ENCODE results near the gene GALNT5.

The GALNT5 gene

GRCh38 chr2:157292853-157293252, 35.3 kb downstream of the GALNT5 start:
- DNase-seq: no peak

- DNase-seq: no peak
These were observed 39.0 kb downstream of the GALNT5 start for GRCh38 chr2:157296490-157296889.

- DNase-seq: no peak
These were observed 39.5 kb downstream of the GALNT5 start for GRCh38 chr2:157296958-157297357.

GRCh38 chr2:157301307-157301706, 43.8 kb downstream of the GALNT5 start:
- no peak for DNase-seq

GRCh38 chr2:157302492-157303099, 45.1 kb downstream of the GALNT5 start:
- no peak for DNase-seq

GRCh38 chr2:157303612-157304011, 46.1 kb downstream of the GALNT5 start:
- no peak for DNase-seq

DNA sequence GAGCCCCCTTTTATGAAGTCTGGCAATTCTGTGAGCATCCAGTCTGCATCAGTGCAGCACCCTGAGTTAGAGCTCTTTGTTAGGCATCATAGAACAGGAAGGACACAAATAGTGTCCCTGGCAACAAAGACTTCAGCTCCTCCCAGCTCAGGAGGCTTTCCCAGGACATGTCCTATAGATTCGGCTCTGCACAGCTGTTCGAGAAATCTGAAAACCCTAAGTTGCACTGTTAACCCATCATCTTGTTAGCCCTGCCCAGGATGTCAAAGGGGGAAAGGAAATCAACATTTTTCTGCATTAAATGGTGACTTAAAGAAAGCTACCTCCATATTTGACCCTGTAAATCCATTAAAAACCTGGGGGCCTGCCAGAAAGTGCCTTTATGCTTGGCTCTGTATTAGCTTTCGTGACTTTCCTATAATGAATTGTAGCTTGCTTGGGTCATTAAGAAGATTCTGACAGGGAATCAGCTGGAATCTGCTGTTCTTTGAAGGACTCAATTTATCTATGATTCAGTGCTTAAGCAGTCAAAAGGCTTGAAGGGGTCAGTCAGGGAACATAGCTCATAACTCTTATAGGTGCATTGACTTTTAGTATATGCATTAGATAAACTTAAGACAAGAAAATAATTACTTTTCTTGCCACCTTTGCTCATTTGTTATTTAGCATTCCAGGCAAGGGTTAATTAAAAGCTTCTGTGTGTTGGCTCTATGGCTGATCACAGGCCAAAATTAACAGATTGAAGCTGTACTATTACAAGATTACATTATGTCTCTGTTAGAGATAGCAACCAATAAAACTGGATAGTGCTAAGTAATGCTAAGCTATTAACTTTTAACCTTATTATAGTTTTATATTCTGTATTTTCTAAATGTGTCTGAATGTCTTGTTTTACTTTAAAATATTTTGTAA, 47.6 kb downstream of the GALNT5 start:
- no peak for DNase-seq

GRCh38 chr2:157305723-157306110, 48.2 kb downstream of the GALNT5 start:
- no peak for DNase-seq

DNA sequence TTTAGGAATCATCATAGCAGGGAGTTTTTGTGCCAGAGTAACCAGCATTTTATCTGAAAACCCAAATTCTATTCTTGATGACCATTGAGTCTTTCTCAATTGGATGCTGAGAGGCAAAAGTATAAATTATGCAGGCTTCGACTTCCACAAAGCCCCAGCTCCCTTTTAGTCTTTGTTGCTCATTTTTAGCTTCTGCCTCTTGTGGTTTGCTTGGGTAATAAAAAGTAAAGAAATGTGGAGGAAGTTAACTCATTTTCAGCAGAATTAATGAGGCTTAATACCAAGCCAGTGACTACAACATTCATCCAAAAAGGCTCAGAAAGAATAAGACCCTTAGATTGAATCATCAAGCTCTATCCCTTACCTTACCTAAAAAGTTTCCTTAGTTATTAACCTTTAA, 49.5 kb downstream of the GALNT5 start:
- DNase-seq: no peak

- DNase-seq: no peak
These were observed 52.4 kb downstream of the GALNT5 start for GRCh38 chr2:157309878-157310277.

- no peak for DNase-seq
These were observed 54.2 kb downstream of the GALNT5 start for GRCh38 chr2:157311706-157312105.

DNA sequence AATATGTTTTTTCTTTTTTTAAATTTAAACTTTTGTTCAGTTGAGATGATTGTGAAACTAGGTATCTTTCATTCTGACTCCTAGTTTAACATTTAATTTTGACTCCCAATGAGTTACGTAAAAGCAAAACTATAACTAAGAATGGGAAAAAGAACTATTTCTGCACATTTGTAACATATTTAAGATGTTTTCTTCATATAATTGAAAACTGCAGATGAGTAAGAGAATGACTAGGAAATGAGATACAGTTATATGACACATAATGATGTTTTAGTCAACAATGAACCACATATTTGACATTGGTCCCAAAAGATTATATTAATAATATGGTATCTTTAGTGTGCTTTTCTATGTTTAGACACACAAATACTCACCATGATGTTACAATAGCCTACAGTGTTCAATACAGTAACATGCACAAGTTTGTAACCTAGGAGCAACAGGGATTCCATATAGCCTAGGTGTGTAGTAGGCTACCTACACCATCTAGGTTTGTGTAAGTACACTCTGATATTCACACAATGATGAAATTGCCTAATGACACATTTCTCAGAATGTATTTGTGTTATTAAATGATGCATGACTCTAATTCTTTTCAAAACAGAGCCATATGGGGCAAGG, 55.5 kb downstream of the GALNT5 start:
- no peak for DNase-seq

DNA sequence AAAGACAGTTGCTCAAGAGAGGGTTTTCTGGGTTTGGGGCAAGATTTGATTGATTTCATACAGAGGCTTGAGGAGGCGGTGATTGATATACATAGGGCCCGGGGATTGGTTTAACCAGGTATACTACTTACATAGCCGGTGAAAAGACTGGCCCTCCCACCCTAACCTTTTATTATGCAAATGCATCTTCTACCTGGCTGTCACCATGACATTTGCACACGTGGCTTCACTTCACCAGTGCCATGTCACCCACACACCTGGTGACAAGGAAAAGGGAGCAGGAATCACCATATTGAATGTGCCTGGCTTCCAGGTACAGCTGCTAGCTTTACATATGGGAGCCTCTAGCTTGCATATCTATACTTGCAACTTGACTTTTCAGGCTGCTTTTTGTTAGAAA, 58.4 kb downstream of the GALNT5 start:
- no peak for DNase-seq

DNA sequence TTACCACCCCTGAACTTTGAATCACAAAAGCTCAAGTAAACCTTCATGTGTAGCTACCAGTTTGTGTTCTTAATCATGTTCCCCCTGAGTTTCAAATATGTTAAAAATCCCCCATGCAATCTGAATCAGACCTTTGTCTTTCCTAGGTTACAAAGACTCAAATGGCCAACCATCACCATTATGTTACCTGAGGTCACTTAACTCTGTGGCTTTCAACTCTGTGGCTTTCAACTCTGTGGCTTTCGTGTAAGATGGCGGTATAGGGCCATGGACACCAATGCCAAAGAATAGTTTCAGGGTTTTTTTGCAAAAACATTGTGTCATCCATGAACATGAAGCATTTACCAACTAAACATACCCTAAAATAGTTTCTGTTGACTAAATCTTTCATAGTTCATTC, 61.4 kb downstream of the GALNT5 start:
- no peak for DNase-seq

- no peak for DNase-seq
These were observed 62.3 kb downstream of the GALNT5 start for GRCh38 chr2:157319795-157320194.

DNA sequence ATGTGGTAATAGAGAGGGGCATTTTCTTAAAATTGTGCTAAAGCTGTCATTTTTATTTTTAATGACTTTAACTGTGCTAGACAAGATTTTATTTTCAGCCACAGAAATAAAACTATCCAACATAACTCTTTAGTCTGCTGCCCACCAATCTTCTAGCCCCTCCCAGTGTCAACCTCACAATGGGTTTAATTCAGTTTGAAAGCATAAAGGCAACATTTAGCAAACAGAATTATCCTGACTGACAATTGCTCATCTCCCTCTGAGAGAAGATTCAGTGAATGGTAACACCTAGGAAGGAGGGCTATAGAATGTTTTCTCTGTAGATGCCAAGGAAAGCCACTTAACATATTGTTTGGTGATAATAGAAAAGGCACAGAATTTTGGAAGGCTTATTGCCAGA, 62.9 kb downstream of the GALNT5 start:
- no peak for DNase-seq

DNA sequence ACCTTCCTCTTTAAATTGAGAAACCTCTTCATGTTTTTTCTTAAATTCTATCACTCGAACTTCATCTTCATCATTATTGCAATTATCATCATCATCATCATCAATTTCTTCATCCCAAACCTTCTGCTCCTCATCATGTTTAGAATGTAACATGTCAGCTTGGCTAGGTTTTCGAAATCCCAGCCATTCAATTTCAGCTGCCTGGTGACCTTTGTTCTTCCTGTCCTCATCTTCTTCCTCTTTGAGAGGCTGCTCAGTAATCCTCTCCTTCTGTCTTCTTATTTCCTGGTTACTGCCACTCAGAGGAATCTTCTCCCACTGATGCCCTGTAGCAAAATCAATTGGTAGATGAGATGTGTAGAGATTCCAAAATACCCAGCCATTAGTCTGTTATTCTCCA, 64.0 kb downstream of the GALNT5 start:
- no peak for DNase-seq

DNA sequence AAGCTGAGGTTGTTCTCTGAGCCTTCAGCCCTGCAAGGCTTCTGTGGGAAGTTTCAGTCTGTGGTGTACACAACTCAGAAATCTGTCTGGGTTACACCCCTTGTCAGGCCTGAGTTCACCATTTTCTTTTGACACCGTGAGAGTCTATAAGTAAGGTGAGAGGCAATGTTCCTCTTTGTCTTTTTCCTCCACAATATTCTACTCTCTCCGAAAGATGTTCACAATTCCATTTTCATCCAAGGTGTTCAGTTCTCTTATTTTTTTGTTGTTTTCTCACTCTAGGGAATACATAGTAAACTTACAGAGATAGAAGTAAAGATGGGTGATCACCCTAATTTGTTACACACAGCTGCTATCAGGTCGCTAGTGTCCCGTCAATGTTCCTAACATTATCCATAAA, 64.9 kb downstream of the GALNT5 start:
- no peak for DNase-seq

DNA sequence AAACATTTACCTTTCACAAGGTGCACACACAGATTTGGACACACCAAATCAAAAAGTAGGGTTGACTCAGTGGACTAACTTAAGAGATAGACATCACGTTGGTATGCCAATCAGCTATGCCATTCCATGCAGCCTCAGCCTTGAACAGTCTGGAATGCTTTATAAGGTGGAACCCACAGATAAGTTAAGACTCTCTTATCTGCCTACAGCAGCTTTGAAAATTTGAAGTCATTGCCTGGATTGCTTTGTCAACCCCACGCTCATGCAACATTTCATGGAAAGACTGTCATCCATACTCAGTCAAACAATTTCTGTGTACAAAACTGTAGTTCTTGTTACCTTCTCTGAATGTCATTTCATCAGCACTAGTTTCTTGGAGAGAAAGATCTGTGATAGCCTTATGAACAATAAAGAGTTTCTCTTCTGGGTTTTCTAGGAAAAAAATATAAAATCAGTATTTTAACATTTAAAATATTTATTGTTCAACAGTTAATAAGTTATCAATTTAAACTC, 66.9 kb downstream of the GALNT5 start:
- no peak for DNase-seq

- no peak for DNase-seq
These were observed 68.3 kb downstream of the GALNT5 start, which contains the start of gene ERMN for GRCh38 chr2:157325786-157326185. Gene ERMN, minus strand, starts transcription at chr2:157325824. Its CDS starts 182 bp downstream, at chr2:157325642.

GRCh38 chr2:157326698-157327097, 69.2 kb downstream of the GALNT5 start:
- DNase-seq: no peak

- DNase-seq: no peak
These were observed 69.7 kb downstream of the GALNT5 start for GRCh38 chr2:157327200-157327599.

- DNase-seq: peak; percentile 56
These were observed 70.4 kb downstream of the GALNT5 start for GRCh38 chr2:157327621-157328500.
